HuH-7.5 (cell line): ENCODE results near the gene P3H4.

ENCODE experiments used
- DNase-seq: peaks from one replicate; pipeline ENCODE4 v3.0.0; 2011; ENCODE audit warnings: low spot score

Gene P3H4

GRCh38 chr17:41769985-41770384 is 41.8 kb downstream of the P3H4 start:
- DNase-seq = no peak

- no peak for DNase-seq
These were observed 42.3 kb downstream of the P3H4 start for GRCh38 chr17:41769346-41769862.

- DNase-seq = no peak
These were observed 43.0 kb downstream of the P3H4 start for GRCh38 chr17:41768682-41769288.

GRCh38 chr17:41767324-41768042 is 44.3 kb downstream of the P3H4 start:
- no peak for DNase-seq

GRCh38 chr17:41766135-41766534 is 45.6 kb downstream of the P3H4 start:
- DNase-seq = no peak

GRCh38 chr17:41763327-41763726 is 48.4 kb downstream of the P3H4 start:
- no peak for DNase-seq

GRCh38 chr17:41762841-41763240 is 48.9 kb downstream of the P3H4 start:
- no peak for DNase-seq

- DNase-seq = no peak
These were observed 49.4 kb downstream of the P3H4 start for GRCh38 chr17:41762391-41762790.

GRCh38 chr17:41760878-41761277 is 50.9 kb downstream of the P3H4 start:
- no peak for DNase-seq

- DNase-seq = no peak
These were observed 53.1 kb downstream of the P3H4 start for GRCh38 chr17:41758601-41759000.

GRCh38 chr17:41754066-41754465 is 57.7 kb downstream of the P3H4 start:
- no peak for DNase-seq
